Measurements from ENCODE around the gene OTOG.

Gene OTOG

DNA sequence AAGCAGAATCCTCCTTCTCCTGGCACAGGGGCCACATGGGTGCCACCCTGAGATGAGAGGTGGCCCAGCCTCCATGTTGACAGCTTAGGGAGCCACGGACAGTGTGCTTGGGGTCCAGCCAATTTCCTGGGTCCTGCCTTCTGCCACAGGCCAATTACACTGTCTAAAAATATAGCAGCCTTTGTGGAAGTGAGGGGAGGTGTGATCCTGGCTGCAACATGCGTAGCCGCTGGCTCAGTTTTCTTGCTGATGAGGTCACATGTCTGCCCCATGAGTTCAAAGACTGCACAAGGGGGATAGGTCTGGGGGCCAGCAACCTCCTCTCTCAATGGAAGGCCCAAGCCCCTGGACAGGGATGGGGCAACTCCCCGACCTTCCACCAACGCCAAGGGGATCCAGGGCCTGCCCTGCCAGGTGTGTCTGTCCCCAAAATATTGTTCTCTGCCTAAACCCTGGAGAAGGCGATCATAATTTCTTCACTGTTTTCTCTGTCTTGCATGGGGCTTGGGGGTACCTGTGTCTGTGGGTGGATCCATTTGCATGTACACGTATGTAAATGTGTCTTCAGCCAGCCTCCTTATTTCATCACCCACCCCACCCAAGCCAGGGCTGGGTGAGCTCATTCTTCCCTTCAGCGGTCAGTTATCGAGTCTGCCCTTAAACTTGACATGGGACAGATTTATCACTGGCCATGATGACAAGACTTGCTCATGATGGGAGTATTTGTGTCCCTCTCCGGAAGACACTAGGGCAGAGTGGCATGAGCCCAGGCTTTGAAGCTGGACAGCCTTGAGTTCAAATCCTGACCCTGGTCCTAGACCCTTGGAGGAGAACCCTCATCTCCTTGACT lies 59.4 kb downstream of the OTOG start:
- H3K9me3 ChIP-seq (replicated peaks; ENCODE audit: insufficient read depth, low read length), result no peaks in the 10 kb centered on the region
- H3K79me2 ChIP-seq (ENCODE audit: low read length), result no peaks in the 10 kb centered on the region
- H3K9me2 ChIP-seq (replicated peaks; ENCODE audit: insufficient read depth, low read length), result no peaks in the 10 kb centered on the region
- DNase-seq, result no peak
- no peak overlapping the region for H3K4me2 ChIP-seq (ENCODE audit: low read depth, low read length)
- no peaks in the 10 kb centered on the region for H3K4me1 ChIP-seq (ENCODE audit: low read length)
- no peak overlapping the region for H3K9ac ChIP-seq (ENCODE audit: low read length)
- no peaks in the 10 kb centered on the region for H4K20me1 ChIP-seq (ENCODE audit: insufficient read depth, low read length)
- H3K27ac ChIP-seq (ENCODE audit: low read length), result no peak overlapping the region
- TF ChIP-seq EZH2 (optimal IDR thresholded peaks at IDR 0.05; ENCODE audit: low read depth, low read length) (no peak), EZH2phosphoT487 (IDR thresholded peaks at IDR 0.05; ENCODE audit: low read length) (no peak)
- TF ChIP-seq, protein P1, sequence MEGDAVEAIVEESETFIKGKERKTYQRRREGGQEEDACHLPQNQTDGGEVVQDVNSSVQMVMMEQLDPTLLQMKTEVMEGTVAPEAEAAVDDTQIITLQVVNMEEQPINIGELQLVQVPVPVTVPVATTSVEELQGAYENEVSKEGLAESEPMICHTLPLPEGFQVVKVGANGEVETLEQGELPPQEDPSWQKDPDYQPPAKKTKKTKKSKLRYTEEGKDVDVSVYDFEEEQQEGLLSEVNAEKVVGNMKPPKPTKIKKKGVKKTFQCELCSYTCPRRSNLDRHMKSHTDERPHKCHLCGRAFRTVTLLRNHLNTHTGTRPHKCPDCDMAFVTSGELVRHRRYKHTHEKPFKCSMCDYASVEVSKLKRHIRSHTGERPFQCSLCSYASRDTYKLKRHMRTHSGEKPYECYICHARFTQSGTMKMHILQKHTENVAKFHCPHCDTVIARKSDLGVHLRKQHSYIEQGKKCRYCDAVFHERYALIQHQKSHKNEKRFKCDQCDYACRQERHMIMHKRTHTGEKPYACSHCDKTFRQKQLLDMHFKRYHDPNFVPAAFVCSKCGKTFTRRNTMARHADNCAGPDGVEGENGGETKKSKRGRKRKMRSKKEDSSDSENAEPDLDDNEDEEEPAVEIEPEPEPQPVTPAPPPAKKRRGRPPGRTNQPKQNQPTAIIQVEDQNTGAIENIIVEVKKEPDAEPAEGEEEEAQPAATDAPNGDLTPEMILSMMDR (IDR thresholded peaks at IDR 0.05; ENCODE audit: low read length), result no peak
- no peaks in the 10 kb centered on the region for H3F3A ChIP-seq (ENCODE audit: insufficient read depth, low read length)
- H3K27me3 ChIP-seq (replicated peaks; ENCODE audit: insufficient read depth, low read length), result peaks cover 9% of the 10 kb centered on the region; the same call in 1 of the 2 replicates
- no peak overlapping the region for H2AFZ ChIP-seq (ENCODE audit: low read length)
- no peak overlapping the region for H3K4me3 ChIP-seq (ENCODE audit: low read length)
- H3K36me3 ChIP-seq (replicated peaks; ENCODE audit: insufficient read depth, low read length), result no peaks in the 10 kb centered on the region

GRCh38 chr11:17607083-17607429 lies 60.0 kb downstream of the OTOG start:
- no peak overlapping the region for H3K4me3 ChIP-seq (ENCODE audit: low read length)
- H3K4me1 ChIP-seq (ENCODE audit: low read length), result no peaks in the 10 kb centered on the region
- no peaks in the 10 kb centered on the region for H3K9me3 ChIP-seq (replicated peaks; ENCODE audit: insufficient read depth, low read length)
- no peak for DNase-seq
- TF ChIP-seq EZH2 (optimal IDR thresholded peaks at IDR 0.05; ENCODE audit: low read depth, low read length) (no peak), EZH2phosphoT487 (IDR thresholded peaks at IDR 0.05; ENCODE audit: low read length) (no peak)
- TF ChIP-seq, protein P1 (IDR thresholded peaks at IDR 0.05; ENCODE audit: low read length), result no peak
- H3K9me2 ChIP-seq (replicated peaks; ENCODE audit: insufficient read depth, low read length), result no peaks in the 10 kb centered on the region
- H2AFZ ChIP-seq (ENCODE audit: low read length), result no peak overlapping the region
- H3K36me3 ChIP-seq (replicated peaks; ENCODE audit: insufficient read depth, low read length), result no peaks in the 10 kb centered on the region
- no peaks in the 10 kb centered on the region for H4K20me1 ChIP-seq (ENCODE audit: insufficient read depth, low read length)
- no peak overlapping the region for H3K9ac ChIP-seq (ENCODE audit: low read length)
- no peaks in the 10 kb centered on the region for H3F3A ChIP-seq (ENCODE audit: insufficient read depth, low read length)
- no peaks in the 10 kb centered on the region for H3K79me2 ChIP-seq (ENCODE audit: low read length)
- H3K4me2 ChIP-seq (ENCODE audit: low read depth, low read length), result no peak overlapping the region
- H3K27ac ChIP-seq (ENCODE audit: low read length), result no peak overlapping the region
- peaks cover 12% of the 10 kb centered on the region; the same call in 1 of the 2 replicates for H3K27me3 ChIP-seq (replicated peaks; ENCODE audit: insufficient read depth, low read length)

- no peaks in the 10 kb centered on the region for H4K20me1 ChIP-seq (ENCODE audit: insufficient read depth, low read length)
- no peak overlapping the region for H3K9ac ChIP-seq (ENCODE audit: low read length)
- no peaks in the 10 kb centered on the region for H3K79me2 ChIP-seq (ENCODE audit: low read length)
- no peaks in the 10 kb centered on the region for H3K9me3 ChIP-seq (replicated peaks; ENCODE audit: insufficient read depth, low read length)
- H3K4me1 ChIP-seq (ENCODE audit: low read length), result no peaks in the 10 kb centered on the region
- no peak overlapping the region for H2AFZ ChIP-seq (ENCODE audit: low read length)
- no peak overlapping the region for H3K4me2 ChIP-seq (ENCODE audit: low read depth, low read length)
- no peaks in the 10 kb centered on the region for H3F3A ChIP-seq (ENCODE audit: insufficient read depth, low read length)
- TF ChIP-seq EZH2phosphoT487 (IDR thresholded peaks at IDR 0.05; ENCODE audit: low read length) (no peak), EZH2 (optimal IDR thresholded peaks at IDR 0.05; ENCODE audit: low read depth, low read length) (no peak)
- TF ChIP-seq, protein P1 (IDR thresholded peaks at IDR 0.05; ENCODE audit: low read length), result no peak
- H3K4me3 ChIP-seq (ENCODE audit: low read length), result no peak overlapping the region
- no peaks in the 10 kb centered on the region for H3K36me3 ChIP-seq (replicated peaks; ENCODE audit: insufficient read depth, low read length)
- peaks cover 15% of the 10 kb centered on the region; the same call in 1 of the 2 replicates for H3K27me3 ChIP-seq (replicated peaks; ENCODE audit: insufficient read depth, low read length)
- no peak for DNase-seq
- H3K27ac ChIP-seq (ENCODE audit: low read length), result no peak overlapping the region
- H3K9me2 ChIP-seq (replicated peaks; ENCODE audit: insufficient read depth, low read length), result no peaks in the 10 kb centered on the region
Measured at GRCh38 chr11:17607591-17608570, 60.8 kb downstream of the OTOG start.
